ENCODE data around the gene MAP3K1. TPM values are rescaled to one million over a fixed set of nuclear protein-coding genes. Genes with fewer than 3 reads are reported as not detected.

The MAP3K1 gene
- total and polyA plus RNA-seq, 2 experiments from 2014 or later: 9.5 to 14.4 TPM

DNA sequence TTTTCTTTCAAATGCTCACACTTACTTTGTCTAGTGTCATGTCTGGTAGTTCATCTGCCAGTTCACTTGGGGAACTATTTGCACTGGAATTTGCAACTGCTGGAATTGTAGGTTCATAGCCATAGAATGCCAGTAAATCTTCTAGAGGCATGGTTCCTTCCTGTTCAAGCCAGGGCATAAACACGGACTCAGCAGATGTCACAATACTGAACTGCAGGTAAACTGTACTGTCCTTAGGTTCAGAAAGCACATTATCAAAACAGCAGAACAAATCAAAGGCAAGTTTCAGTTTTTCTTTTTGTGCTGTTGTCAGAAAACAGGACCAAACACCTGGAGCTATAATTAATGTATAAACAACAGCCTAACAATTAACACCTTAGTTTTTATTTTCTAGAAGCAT, 123.5 kb downstream of the MAP3K1 start:
- peaks cover 81% of the 10 kb centered on the region for H3K36me3 Mint-ChIP-seq (ENCODE audit: low read depth)
- no peaks in the 10 kb centered on the region for H3F3A ChIP-seq (replicated peaks; ENCODE audit: low read depth)
- H3K4me1 Mint-ChIP-seq: no peaks in the 10 kb centered on the region
- no peaks in the 10 kb centered on the region for H3K9me3 Mint-ChIP-seq
- peaks cover 25% of the 10 kb centered on the region for H4K20me1 ChIP-seq (replicated peaks; ENCODE audit: insufficient read depth)
- ATAC-seq (no peak), DNase-seq (ENCODE audit: low spot score) (no peak)
- H3K27me3 ChIP-seq (ENCODE audit: insufficient read depth): no peaks in the 10 kb centered on the region
- no peak overlapping the region for H3K4me3 ChIP-seq
- H3K9me2 ChIP-seq (ENCODE audit: insufficient read depth): no peaks in the 10 kb centered on the region
- TF ChIP-seq ZNF114 (CRISPR knock-in tag; IDR thresholded peaks at IDR 0.05) (no peak), JUNB (IDR thresholded peaks at IDR 0.05; ENCODE audit: unreplicated experiment) (no peak), POLR2AphosphoS5 (IDR thresholded peaks at IDR 0.05; ENCODE audit: low read depth) (no peak)
- TF ChIP-seq, protein P1, sequence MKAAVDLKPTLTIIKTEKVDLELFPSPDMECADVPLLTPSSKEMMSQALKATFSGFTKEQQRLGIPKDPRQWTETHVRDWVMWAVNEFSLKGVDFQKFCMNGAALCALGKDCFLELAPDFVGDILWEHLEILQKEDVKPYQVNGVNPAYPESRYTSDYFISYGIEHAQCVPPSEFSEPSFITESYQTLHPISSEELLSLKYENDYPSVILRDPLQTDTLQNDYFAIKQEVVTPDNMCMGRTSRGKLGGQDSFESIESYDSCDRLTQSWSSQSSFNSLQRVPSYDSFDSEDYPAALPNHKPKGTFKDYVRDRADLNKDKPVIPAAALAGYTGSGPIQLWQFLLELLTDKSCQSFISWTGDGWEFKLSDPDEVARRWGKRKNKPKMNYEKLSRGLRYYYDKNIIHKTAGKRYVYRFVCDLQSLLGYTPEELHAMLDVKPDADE (IDR thresholded peaks at IDR 0.05): no peak
- TF ChIP-seq, protein P2, sequence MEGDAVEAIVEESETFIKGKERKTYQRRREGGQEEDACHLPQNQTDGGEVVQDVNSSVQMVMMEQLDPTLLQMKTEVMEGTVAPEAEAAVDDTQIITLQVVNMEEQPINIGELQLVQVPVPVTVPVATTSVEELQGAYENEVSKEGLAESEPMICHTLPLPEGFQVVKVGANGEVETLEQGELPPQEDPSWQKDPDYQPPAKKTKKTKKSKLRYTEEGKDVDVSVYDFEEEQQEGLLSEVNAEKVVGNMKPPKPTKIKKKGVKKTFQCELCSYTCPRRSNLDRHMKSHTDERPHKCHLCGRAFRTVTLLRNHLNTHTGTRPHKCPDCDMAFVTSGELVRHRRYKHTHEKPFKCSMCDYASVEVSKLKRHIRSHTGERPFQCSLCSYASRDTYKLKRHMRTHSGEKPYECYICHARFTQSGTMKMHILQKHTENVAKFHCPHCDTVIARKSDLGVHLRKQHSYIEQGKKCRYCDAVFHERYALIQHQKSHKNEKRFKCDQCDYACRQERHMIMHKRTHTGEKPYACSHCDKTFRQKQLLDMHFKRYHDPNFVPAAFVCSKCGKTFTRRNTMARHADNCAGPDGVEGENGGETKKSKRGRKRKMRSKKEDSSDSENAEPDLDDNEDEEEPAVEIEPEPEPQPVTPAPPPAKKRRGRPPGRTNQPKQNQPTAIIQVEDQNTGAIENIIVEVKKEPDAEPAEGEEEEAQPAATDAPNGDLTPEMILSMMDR (conservative IDR thresholded peaks at IDR 0.05; ENCODE audit: low read depth in 2 of 2): no peak
- no peak overlapping the region for H3K27ac Mint-ChIP-seq
- H3K36me3 ChIP-seq (ENCODE audit: insufficient read depth): peaks cover 73% of the 10 kb centered on the region
- no peak overlapping the region for H3K4me3 Mint-ChIP-seq
- no peak overlapping the region for H2AFZ ChIP-seq
- H3K4me1 ChIP-seq (ENCODE audit: insufficient read depth): no peaks in the 10 kb centered on the region
- no peak overlapping the region for H3K27ac ChIP-seq (ENCODE audit: low read depth)
- H3K4me2 ChIP-seq: no peak overlapping the region
- H3K79me2 ChIP-seq (replicated peaks; ENCODE audit: insufficient read depth): 0 out of 2 replicates have a peak, but pooled peaks cover 16% of the 10 kb centered on the region
- peaks cover 2% of the 10 kb centered on the region for H3K27me3 Mint-ChIP-seq (ENCODE audit: insufficient read depth, low read depth, poor library complexity)

DNA sequence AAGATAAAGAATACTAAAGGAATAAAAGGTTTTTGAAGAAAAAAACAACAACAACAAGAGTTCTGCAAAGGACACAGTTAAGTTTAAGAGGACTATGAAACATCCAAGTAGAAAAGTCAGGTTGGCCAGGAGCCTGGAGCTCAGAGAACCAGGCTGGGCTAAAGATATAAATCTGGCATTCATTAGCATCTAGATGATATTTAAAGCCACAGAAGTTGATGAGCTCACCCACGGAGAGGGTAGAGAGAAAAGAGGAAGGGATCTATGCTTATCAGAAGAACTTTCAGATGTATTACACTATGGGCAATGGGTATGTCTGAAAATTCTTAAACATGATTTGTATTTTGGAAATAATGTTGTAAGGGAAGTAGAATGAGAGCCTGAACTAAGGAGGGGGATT, 126.6 kb downstream of the MAP3K1 start:
- Histone ChIP-seq H3K27ac (ENCODE audit: low read depth) (no peak overlapping the region), H3K4me2 (no peak overlapping the region), H3K27me3 (ENCODE audit: insufficient read depth) (no peaks in the 10 kb centered on the region), H4K20me1 (replicated peaks; ENCODE audit: insufficient read depth) (peaks cover 25% of the 10 kb centered on the region), H3K4me1 (ENCODE audit: insufficient read depth) (no peaks in the 10 kb centered on the region), H3K9me2 (ENCODE audit: insufficient read depth) (no peaks in the 10 kb centered on the region), H3K36me3 (ENCODE audit: insufficient read depth) (peaks cover 73% of the 10 kb centered on the region), H3K79me2 (replicated peaks; ENCODE audit: insufficient read depth) (peaks cover 34% of the 10 kb centered on the region; the same call in 1 of the 2 replicates), H2AFZ (no peak overlapping the region), H3F3A (replicated peaks; ENCODE audit: low read depth) (no peaks in the 10 kb centered on the region), H3K4me3 (no peak overlapping the region)
- DNase-seq (ENCODE audit: low spot score) (no peak), ATAC-seq (no peak)
- H3K4me3 Mint-ChIP-seq: no peak overlapping the region
- H3K4me1 Mint-ChIP-seq: no peaks in the 10 kb centered on the region
- H3K36me3 Mint-ChIP-seq (ENCODE audit: low read depth): peaks cover 79% of the 10 kb centered on the region
- no peak overlapping the region for H3K27ac Mint-ChIP-seq
- H3K27me3 Mint-ChIP-seq (ENCODE audit: insufficient read depth, low read depth, poor library complexity): peaks cover 2% of the 10 kb centered on the region
- H3K9me3 Mint-ChIP-seq: no peaks in the 10 kb centered on the region
- TF ChIP-seq, protein P3, sequence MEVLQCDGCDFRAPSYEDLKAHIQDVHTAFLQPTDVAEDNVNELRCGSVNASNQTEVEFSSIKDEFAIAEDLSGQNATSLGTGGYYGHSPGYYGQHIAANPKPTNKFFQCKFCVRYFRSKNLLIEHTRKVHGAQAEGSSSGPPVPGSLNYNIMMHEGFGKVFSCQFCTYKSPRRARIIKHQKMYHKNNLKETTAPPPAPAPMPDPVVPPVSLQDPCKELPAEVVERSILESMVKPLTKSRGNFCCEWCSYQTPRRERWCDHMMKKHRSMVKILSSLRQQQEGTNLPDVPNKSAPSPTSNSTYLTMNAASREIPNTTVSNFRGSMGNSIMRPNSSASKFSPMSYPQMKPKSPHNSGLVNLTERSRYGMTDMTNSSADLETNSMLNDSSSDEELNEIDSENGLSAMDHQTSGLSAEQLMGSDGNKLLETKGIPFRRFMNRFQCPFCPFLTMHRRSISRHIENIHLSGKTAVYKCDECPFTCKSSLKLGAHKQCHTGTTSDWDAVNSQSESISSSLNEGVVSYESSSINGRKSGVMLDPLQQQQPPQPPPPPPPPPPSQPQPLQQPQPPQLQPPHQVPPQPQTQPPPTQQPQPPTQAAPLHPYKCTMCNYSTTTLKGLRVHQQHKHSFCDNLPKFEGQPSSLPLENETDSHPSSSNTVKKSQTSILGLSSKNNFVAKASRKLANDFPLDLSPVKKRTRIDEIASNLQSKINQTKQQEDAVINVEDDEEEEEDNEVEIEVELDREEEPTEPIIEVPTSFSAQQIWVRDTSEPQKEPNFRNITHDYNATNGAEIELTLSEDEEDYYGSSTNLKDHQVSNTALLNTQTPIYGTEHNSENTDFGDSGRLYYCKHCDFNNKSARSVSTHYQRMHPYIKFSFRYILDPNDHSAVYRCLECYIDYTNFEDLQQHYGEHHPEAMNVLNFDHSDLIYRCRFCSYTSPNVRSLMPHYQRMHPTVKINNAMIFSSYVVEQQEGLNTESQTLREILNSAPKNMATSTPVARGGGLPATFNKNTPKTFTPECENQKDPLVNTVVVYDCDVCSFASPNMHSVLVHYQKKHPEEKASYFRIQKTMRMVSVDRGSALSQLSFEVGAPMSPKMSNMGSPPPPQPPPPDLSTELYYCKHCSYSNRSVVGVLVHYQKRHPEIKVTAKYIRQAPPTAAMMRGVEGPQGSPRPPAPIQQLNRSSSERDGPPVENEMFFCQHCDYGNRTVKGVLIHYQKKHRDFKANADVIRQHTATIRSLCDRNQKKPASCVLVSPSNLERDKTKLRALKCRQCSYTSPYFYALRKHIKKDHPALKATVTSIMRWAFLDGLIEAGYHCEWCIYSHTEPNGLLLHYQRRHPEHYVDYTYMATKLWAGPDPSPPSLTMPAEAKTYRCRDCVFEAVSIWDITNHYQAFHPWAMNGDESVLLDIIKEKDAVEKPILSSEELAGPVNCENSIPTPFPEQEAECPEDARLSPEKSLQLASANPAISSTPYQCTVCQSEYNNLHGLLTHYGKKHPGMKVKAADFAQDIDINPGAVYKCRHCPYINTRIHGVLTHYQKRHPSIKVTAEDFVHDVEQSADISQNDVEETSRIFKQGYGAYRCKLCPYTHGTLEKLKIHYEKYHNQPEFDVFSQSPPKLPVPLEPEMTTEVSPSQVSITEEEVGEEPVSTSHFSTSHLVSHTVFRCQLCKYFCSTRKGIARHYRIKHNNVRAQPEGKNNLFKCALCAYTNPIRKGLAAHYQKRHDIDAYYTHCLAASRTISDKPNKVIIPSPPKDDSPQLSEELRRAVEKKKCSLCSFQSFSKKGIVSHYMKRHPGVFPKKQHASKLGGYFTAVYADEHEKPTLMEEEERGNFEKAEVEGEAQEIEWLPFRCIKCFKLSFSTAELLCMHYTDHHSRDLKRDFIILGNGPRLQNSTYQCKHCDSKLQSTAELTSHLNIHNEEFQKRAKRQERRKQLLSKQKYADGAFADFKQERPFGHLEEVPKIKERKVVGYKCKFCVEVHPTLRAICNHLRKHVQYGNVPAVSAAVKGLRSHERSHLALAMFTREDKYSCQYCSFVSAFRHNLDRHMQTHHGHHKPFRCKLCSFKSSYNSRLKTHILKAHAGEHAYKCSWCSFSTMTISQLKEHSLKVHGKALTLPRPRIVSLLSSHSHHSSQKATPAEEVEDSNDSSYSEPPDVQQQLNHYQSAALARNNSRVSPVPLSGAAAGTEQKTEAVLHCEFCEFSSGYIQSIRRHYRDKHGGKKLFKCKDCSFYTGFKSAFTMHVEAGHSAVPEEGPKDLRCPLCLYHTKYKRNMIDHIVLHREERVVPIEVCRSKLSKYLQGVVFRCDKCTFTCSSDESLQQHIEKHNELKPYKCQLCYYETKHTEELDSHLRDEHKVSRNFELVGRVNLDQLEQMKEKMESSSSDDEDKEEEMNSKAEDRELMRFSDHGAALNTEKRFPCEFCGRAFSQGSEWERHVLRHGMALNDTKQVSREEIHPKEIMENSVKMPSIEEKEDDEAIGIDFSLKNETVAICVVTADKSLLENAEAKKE (CRISPR knock-in tag; IDR thresholded peaks at IDR 0.05): no peak
- TF ChIP-seq, protein P4, sequence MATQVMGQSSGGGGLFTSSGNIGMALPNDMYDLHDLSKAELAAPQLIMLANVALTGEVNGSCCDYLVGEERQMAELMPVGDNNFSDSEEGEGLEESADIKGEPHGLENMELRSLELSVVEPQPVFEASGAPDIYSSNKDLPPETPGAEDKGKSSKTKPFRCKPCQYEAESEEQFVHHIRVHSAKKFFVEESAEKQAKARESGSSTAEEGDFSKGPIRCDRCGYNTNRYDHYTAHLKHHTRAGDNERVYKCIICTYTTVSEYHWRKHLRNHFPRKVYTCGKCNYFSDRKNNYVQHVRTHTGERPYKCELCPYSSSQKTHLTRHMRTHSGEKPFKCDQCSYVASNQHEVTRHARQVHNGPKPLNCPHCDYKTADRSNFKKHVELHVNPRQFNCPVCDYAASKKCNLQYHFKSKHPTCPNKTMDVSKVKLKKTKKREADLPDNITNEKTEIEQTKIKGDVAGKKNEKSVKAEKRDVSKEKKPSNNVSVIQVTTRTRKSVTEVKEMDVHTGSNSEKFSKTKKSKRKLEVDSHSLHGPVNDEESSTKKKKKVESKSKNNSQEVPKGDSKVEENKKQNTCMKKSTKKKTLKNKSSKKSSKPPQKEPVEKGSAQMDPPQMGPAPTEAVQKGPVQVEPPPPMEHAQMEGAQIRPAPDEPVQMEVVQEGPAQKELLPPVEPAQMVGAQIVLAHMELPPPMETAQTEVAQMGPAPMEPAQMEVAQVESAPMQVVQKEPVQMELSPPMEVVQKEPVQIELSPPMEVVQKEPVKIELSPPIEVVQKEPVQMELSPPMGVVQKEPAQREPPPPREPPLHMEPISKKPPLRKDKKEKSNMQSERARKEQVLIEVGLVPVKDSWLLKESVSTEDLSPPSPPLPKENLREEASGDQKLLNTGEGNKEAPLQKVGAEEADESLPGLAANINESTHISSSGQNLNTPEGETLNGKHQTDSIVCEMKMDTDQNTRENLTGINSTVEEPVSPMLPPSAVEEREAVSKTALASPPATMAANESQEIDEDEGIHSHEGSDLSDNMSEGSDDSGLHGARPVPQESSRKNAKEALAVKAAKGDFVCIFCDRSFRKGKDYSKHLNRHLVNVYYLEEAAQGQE (IDR thresholded peaks at IDR 0.05; ENCODE audit: unreplicated experiment): no peak
- TF ChIP-seq NANOG (IDR thresholded peaks at IDR 0.05; ENCODE audit: borderline replicate concordance): no peak
- no peak for TF ChIP-seq JUNB (IDR thresholded peaks at IDR 0.05; ENCODE audit: unreplicated experiment)
- no peak for TF ChIP-seq STAT1 (IDR thresholded peaks at IDR 0.05; ENCODE audit: unreplicated experiment)
- TF ChIP-seq CREB1 (CRISPR knock-in tag; IDR thresholded peaks at IDR 0.05; ENCODE audit: low read depth): no peak

All from GM23338 (cell line).